ENCODE data around the gene FKBP15.

The FKBP15 gene

GRCh38 chr9:113181165-113181564 is 39.9 kb downstream of the FKBP15 start:
- no peak overlapping the region for H3K4me2 ChIP-seq
- H3K27ac ChIP-seq, result no peak overlapping the region
- peaks cover 4% of the 10 kb centered on the region for H3K4me1 ChIP-seq (ENCODE audit: low read depth, poor library complexity, severe bottlenecking)
- H3K4me3 ChIP-seq (IDR thresholded peaks at IDR 0.05; ENCODE audit: insufficient read depth, low read depth, low read length), result no peak overlapping the region
- H2AFZ ChIP-seq (ENCODE audit: low read depth), result no peak overlapping the region
- no peak overlapping the region for H3K9ac ChIP-seq
- no peaks in the 10 kb centered on the region for H3K27me3 ChIP-seq (ENCODE audit: insufficient read depth, low read depth)
- H3K79me2 ChIP-seq (ENCODE audit: insufficient read depth, low read depth), result no peaks in the 10 kb centered on the region
- TF ChIP-seq, protein P1, sequence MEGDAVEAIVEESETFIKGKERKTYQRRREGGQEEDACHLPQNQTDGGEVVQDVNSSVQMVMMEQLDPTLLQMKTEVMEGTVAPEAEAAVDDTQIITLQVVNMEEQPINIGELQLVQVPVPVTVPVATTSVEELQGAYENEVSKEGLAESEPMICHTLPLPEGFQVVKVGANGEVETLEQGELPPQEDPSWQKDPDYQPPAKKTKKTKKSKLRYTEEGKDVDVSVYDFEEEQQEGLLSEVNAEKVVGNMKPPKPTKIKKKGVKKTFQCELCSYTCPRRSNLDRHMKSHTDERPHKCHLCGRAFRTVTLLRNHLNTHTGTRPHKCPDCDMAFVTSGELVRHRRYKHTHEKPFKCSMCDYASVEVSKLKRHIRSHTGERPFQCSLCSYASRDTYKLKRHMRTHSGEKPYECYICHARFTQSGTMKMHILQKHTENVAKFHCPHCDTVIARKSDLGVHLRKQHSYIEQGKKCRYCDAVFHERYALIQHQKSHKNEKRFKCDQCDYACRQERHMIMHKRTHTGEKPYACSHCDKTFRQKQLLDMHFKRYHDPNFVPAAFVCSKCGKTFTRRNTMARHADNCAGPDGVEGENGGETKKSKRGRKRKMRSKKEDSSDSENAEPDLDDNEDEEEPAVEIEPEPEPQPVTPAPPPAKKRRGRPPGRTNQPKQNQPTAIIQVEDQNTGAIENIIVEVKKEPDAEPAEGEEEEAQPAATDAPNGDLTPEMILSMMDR (conservative IDR thresholded peaks at IDR 0.05; ENCODE audit: low read depth, low read length), result no peak
- H4K20me1 ChIP-seq (ENCODE audit: insufficient read depth), result no peaks in the 10 kb centered on the region
- no peaks in the 10 kb centered on the region; the same call in 1 of the 2 replicates for H3K36me3 ChIP-seq (ENCODE audit: insufficient read depth)

- TF ChIP-seq, protein P1 (conservative IDR thresholded peaks at IDR 0.05; ENCODE audit: low read depth, low read length), result no peak
- H3K36me3 ChIP-seq (ENCODE audit: insufficient read depth), result no peaks in the 10 kb centered on the region; the same call in 1 of the 2 replicates
Observed at GRCh38 chr9:113179839-113180238, 41.2 kb downstream of the FKBP15 start.

GRCh38 chr9:113178087-113178486 is 43.0 kb downstream of the FKBP15 start:
- H2AFZ ChIP-seq (ENCODE audit: low read depth), result no peak overlapping the region
- H3K79me2 ChIP-seq (ENCODE audit: insufficient read depth, low read depth), result no peaks in the 10 kb centered on the region
- no peak overlapping the region for H3K9ac ChIP-seq
- H3K36me3 ChIP-seq (ENCODE audit: insufficient read depth), result no peaks in the 10 kb centered on the region; the same call in 1 of the 2 replicates
- H4K20me1 ChIP-seq (ENCODE audit: insufficient read depth), result no peaks in the 10 kb centered on the region
- no peaks in the 10 kb centered on the region for H3K27me3 ChIP-seq (ENCODE audit: insufficient read depth, low read depth)
- H3K27ac ChIP-seq, result no peak overlapping the region
- TF ChIP-seq, protein P1 (conservative IDR thresholded peaks at IDR 0.05; ENCODE audit: low read depth, low read length), result no peak
- H3K4me1 ChIP-seq (ENCODE audit: low read depth, poor library complexity, severe bottlenecking), result peaks cover 4% of the 10 kb centered on the region
- H3K4me2 ChIP-seq, result no peak overlapping the region
- no peak overlapping the region for H3K4me3 ChIP-seq (IDR thresholded peaks at IDR 0.05; ENCODE audit: insufficient read depth, low read depth, low read length)

More at GRCh38 chr9:113179839-113180238, 41.2 kb downstream of the FKBP15 start:
- H3K27me3 ChIP-seq (ENCODE audit: insufficient read depth, low read depth), result no peaks in the 10 kb centered on the region
- H3K4me2 ChIP-seq, result no peak overlapping the region
- H3K27ac ChIP-seq, result no peak overlapping the region
- H4K20me1 ChIP-seq (ENCODE audit: insufficient read depth), result no peaks in the 10 kb centered on the region
- H3K9ac ChIP-seq, result no peak overlapping the region
- H3K4me1 ChIP-seq (ENCODE audit: low read depth, poor library complexity, severe bottlenecking), result peaks cover 4% of the 10 kb centered on the region
- no peak overlapping the region for H3K4me3 ChIP-seq (IDR thresholded peaks at IDR 0.05; ENCODE audit: insufficient read depth, low read depth, low read length)
- H3K79me2 ChIP-seq (ENCODE audit: insufficient read depth, low read depth), result no peaks in the 10 kb centered on the region
- H2AFZ ChIP-seq (ENCODE audit: low read depth), result no peak overlapping the region

- no peak overlapping the region for H3K9ac ChIP-seq
- H3K4me3 ChIP-seq (IDR thresholded peaks at IDR 0.05; ENCODE audit: insufficient read depth, low read depth, low read length), result no peak overlapping the region
- no peaks in the 10 kb centered on the region; the same call in 1 of the 2 replicates for H3K36me3 ChIP-seq (ENCODE audit: insufficient read depth)
- no peak overlapping the region for H3K27ac ChIP-seq
- no peak overlapping the region for H3K4me2 ChIP-seq
- no peaks in the 10 kb centered on the region for H3K27me3 ChIP-seq (ENCODE audit: insufficient read depth, low read depth)
- no peaks in the 10 kb centered on the region for H4K20me1 ChIP-seq (ENCODE audit: insufficient read depth)
- H3K4me1 ChIP-seq (ENCODE audit: low read depth, poor library complexity, severe bottlenecking), result peaks cover 4% of the 10 kb centered on the region
- H2AFZ ChIP-seq (ENCODE audit: low read depth), result no peak overlapping the region
- no peaks in the 10 kb centered on the region for H3K79me2 ChIP-seq (ENCODE audit: insufficient read depth, low read depth)
- TF ChIP-seq, protein P1 (conservative IDR thresholded peaks at IDR 0.05; ENCODE audit: low read depth, low read length), result no peak
Observed at GRCh38 chr9:113177251-113177650, 43.8 kb downstream of the FKBP15 start.
